NCI-H1105 treated with DMSO at 0.1 percent for 48 hours (cell line): ENCODE results near the gene WDR64.

Experiments
- DNase-seq: peaks from one replicate; lab custom pipeline; 2025; lab: John Stamatoyannopoulos, UW

Gene WDR64

GRCh38 chr1:241652012-241652411, at the start of gene WDR64:
Gene WDR64, plus strand, starts transcription at chr1:241652281. Its CDS starts 204 bp downstream, at chr1:241652485.
- no peak for DNase-seq

GRCh38 chr1:241603731-241604245, 48.3 kb upstream of the WDR64 start:
- no peak for DNase-seq

GRCh38 chr1:241605146-241605805, 46.8 kb upstream of the WDR64 start:
- DNase-seq: no peak

- no peak for DNase-seq
Measured at GRCh38 chr1:241606544-241606943, 45.5 kb upstream of the WDR64 start.

- no peak for DNase-seq
Measured at GRCh38 chr1:241607497-241607896, 44.6 kb upstream of the WDR64 start.

- DNase-seq: no peak
Measured at GRCh38 chr1:241608379-241609033, 43.6 kb upstream of the WDR64 start.

- peak; percentile 83 for DNase-seq
Measured at GRCh38 chr1:241610056-241610815, 41.8 kb upstream of the WDR64 start.

- peak; percentile 32 for DNase-seq
Measured at GRCh38 chr1:241611063-241611462, 41.0 kb upstream of the WDR64 start.

- no peak for DNase-seq
Measured at GRCh38 chr1:241611736-241612135, 40.3 kb upstream of the WDR64 start.

GRCh38 chr1:241612533-241613477, 39.3 kb upstream of the WDR64 start:
- DNase-seq: no peak

- no peak for DNase-seq
Measured at GRCh38 chr1:241614144-241614543, 37.9 kb upstream of the WDR64 start.

- DNase-seq: no peak
Measured at GRCh38 chr1:241614572-241614971, 37.5 kb upstream of the WDR64 start.

GRCh38 chr1:241615043-241615974, 36.8 kb upstream of the WDR64 start:
- no peak for DNase-seq

- DNase-seq: no peak
Measured at GRCh38 chr1:241617426-241617825, 34.7 kb upstream of the WDR64 start.

- DNase-seq: no peak
Measured at GRCh38 chr1:241622669-241623068, 29.4 kb upstream of the WDR64 start.

- no peak for DNase-seq
Measured at GRCh38 chr1:241624935-241625334, 27.1 kb upstream of the WDR64 start.

- peak; percentile 16 for DNase-seq
Measured at GRCh38 chr1:241627453-241628259, 24.4 kb upstream of the WDR64 start.

GRCh38 chr1:241630005-241630404, 22.1 kb upstream of the WDR64 start:
- no peak for DNase-seq

- DNase-seq: no peak
Measured at GRCh38 chr1:241630476-241630875, 21.6 kb upstream of the WDR64 start.

GRCh38 chr1:241630899-241631298, 21.2 kb upstream of the WDR64 start:
- DNase-seq: no peak
